ENCODE data around the gene MAP4K4. TPM values are rescaled to one million over a fixed set of nuclear protein-coding genes. Genes with fewer than 3 reads are reported as not detected.

MAP4K4 gene
- total RNA-seq, 4 donors from 2014 or later: 14.2 to 65.2 (median 29.1) TPM

DNA sequence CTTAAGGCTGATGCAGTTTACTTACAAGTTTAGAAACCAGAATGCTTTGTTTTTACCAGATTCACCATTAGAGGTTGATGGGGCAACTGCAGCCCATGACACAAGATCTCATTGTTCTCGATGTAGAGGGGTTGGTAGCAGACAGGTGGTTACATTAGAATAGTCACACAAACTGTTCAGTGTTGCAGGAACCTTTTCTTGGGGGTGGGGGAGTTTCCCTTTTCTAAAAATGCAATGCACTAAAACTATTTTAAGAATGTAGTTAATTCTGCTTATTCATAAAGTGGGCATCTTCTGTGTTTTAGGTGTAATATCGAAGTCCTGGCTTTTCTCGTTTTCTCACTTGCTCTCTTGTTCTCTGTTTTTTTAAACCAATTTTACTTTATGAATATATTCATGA lies 194.9 kb downstream of the MAP4K4 start:
- peaks cover 0 to 40% (median 0%) of the 10 kb centered on the region in 3 donors for H3K36me3 ChIP-seq

DNA sequence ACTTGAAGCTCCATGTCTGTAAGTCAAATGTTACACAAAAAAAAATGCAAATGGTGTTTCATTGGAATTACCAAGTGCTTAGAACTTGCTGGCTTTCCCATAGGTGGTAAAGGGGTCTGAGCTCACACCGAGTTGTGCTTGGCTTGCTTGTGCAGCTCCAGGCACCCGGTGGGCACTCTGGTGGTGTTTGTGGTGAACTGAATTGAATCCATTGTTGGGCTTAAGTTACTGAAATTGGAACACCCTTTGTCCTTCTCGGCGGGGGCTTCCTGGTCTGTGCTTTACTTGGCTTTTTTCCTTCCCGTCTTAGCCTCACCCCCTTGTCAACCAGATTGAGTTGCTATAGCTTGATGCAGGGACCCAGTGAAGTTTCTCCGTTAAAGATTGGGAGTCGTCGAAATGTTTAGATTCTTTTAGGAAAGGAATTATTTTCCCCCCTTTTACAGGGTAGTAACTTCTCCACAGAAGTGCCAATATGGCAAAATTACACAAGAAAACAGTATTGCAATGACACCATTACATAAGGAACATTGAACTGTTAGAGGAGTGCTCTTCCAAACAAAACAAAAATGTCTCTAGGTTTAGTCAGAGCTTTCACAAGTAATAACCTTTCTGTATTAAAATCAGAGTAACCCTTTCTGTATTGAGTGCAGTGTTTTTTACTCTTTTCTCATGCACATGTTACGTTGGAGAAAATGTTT lies 196.3 kb downstream of the MAP4K4 start:
- H3K27me3 ChIP-seq: no peaks in the 10 kb centered on the region
- no peak for TF ChIP-seq POLR2A (IDR thresholded peaks at IDR 0.05)
- TF ChIP-seq, protein P1, sequence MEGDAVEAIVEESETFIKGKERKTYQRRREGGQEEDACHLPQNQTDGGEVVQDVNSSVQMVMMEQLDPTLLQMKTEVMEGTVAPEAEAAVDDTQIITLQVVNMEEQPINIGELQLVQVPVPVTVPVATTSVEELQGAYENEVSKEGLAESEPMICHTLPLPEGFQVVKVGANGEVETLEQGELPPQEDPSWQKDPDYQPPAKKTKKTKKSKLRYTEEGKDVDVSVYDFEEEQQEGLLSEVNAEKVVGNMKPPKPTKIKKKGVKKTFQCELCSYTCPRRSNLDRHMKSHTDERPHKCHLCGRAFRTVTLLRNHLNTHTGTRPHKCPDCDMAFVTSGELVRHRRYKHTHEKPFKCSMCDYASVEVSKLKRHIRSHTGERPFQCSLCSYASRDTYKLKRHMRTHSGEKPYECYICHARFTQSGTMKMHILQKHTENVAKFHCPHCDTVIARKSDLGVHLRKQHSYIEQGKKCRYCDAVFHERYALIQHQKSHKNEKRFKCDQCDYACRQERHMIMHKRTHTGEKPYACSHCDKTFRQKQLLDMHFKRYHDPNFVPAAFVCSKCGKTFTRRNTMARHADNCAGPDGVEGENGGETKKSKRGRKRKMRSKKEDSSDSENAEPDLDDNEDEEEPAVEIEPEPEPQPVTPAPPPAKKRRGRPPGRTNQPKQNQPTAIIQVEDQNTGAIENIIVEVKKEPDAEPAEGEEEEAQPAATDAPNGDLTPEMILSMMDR (IDR thresholded peaks at IDR 0.05): no peak
- H3K27ac ChIP-seq: no peak overlapping the region
- DNase-seq: no peak
- no peaks in the 10 kb centered on the region for H3K4me1 ChIP-seq
- H3K9me3 ChIP-seq: no peaks in the 10 kb centered on the region
- H3K36me3 ChIP-seq: peaks cover 0 to 32% (median 0%) of the 10 kb centered on the region in 3 donors
- H3K4me3 ChIP-seq: no peak overlapping the region

More for the DNA sequence above, 194.9 kb downstream of the MAP4K4 start:
- H3K27ac ChIP-seq: no peak overlapping the region
- no peaks in the 10 kb centered on the region for H3K9me3 ChIP-seq
- TF ChIP-seq POLR2A (IDR thresholded peaks at IDR 0.05): no peak
- TF ChIP-seq, protein P1 (IDR thresholded peaks at IDR 0.05): no peak
- H3K27me3 ChIP-seq: no peaks in the 10 kb centered on the region
- no peak overlapping the region for H3K4me3 ChIP-seq
- DNase-seq: no peak
- no peaks in the 10 kb centered on the region for H3K4me1 ChIP-seq

DNA sequence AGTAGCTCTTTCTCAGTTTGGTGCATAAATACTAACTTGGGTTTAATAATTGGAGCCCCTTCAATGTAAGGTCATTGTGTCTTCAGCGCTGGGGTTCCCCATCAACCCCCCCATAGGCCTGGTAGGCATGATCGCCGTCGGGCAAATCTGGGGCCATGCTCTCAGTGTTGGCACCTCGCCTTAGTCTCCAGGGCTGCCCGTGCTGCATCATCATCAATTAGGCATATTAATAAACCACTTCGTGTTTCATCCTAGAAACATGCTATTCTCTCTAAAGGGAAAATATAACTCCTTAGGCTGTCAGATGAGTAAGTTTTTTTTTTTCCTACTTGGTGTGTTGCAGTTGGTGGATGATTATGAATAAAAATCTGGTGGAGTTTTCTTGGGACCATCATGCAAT lies 197.5 kb downstream of the MAP4K4 start:
- TF ChIP-seq, protein P1 (IDR thresholded peaks at IDR 0.05): no peak
- no peak for TF ChIP-seq POLR2A (IDR thresholded peaks at IDR 0.05)
- H3K36me3 ChIP-seq: peaks cover 0 to 32% (median 0%) of the 10 kb centered on the region in 3 donors

DNA sequence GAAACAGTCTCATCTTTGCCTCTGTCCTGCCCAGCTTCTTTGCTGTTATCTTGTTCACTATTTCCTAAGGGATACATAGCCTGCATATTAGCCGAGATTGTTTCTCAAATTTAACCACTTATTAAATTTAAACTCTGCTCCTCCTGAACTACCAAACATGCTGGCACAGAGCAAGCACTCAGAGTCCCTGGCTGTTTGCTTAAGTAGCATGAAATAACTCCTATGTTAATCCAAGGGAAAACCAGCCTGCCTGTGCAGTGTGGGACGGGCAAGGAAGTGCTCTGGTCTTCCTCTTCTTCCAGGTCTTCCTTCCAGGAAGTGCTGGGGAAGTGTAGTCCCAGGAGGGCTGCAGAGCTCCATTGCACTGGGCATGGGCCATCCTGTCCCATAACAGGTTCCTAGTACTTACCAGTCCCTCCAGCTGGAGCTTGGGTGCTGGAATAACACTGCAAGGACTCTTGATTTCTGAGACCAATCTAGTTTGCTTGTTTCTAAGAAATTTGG lies 198.4 kb downstream of the MAP4K4 start:
- TF ChIP-seq POLR2A (IDR thresholded peaks at IDR 0.05): no peak
- TF ChIP-seq, protein P1 (IDR thresholded peaks at IDR 0.05): no peak
- H3K4me1 ChIP-seq: no peaks in the 10 kb centered on the region
- no peak overlapping the region for H3K27ac ChIP-seq

More for the DNA sequence above, 197.5 kb downstream of the MAP4K4 start:
- H3K4me3 ChIP-seq: no peak overlapping the region
- DNase-seq: no peak
- H3K9me3 ChIP-seq: no peaks in the 10 kb centered on the region
- no peaks in the 10 kb centered on the region for H3K27me3 ChIP-seq
- no peak overlapping the region for H3K27ac ChIP-seq
- no peaks in the 10 kb centered on the region for H3K4me1 ChIP-seq

DNA sequence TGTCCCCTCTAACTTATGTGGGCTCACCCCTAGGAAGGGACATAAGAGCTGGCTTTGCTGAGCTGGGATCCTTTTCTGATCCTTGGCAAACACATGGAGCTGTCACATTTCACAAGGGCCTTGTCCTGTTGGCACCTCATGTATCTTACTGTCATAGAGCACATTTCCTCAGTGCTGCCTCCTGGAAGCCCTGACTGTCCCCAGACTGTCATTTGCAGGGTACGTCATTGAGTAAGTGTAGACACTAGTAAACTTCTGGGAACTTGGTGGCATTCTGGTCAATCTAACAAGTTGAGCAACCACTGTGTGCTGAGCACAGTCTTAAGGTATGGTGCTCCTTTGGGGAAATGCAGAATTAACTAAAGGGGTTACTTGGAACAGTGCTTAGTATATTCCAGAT lies 199.8 kb downstream of the MAP4K4 start:
- H3K4me3 ChIP-seq: no peak overlapping the region
- no peak for TF ChIP-seq POLR2A (IDR thresholded peaks at IDR 0.05)
- TF ChIP-seq, protein P1 (IDR thresholded peaks at IDR 0.05): no peak
- no peak overlapping the region for H3K27ac ChIP-seq
- peaks cover 0 to 15% (median 0%) of the 10 kb centered on the region in 3 donors for H3K36me3 ChIP-seq
- H3K9me3 ChIP-seq: no peaks in the 10 kb centered on the region
- no peaks in the 10 kb centered on the region for H3K27me3 ChIP-seq
- DNase-seq: no peak
- H3K4me1 ChIP-seq: no peaks in the 10 kb centered on the region

More for the DNA sequence above, 198.4 kb downstream of the MAP4K4 start:
- no peak for DNase-seq
- Histone ChIP-seq H3K9me3 (no peaks in the 10 kb centered on the region), H3K4me3 (no peak overlapping the region), H3K27me3 (no peaks in the 10 kb centered on the region), H3K36me3 (peaks cover 0 to 25% (median 0%) of the 10 kb centered on the region in 3 donors)
